Posterior cingulate gyrus (tissue), 11 donors: Measurements from ENCODE around the gene KIAA0586.
"Not testable (repeated sequence)": the region's sequence is repeated elsewhere in the genome, so short reads cannot be mapped to it uniquely, and the experiment has no call there.

Experiments used
- DNase-seq, 10 donors: peaks; one replicate each; pipeline versions ENCODE4 v3.0.0 to v3.0.0-alpha.2; 2020 to 2021; ENCODE audit warnings: mixed read lengths in 3 of 10
- intact Hi-C: fragments of 100-400 bp; cut with DNase I; formaldehyde crosslinking; loops from one replicate; pipeline ENCODE4 v1.15.1; 2023

The KIAA0586 gene

DNA sequence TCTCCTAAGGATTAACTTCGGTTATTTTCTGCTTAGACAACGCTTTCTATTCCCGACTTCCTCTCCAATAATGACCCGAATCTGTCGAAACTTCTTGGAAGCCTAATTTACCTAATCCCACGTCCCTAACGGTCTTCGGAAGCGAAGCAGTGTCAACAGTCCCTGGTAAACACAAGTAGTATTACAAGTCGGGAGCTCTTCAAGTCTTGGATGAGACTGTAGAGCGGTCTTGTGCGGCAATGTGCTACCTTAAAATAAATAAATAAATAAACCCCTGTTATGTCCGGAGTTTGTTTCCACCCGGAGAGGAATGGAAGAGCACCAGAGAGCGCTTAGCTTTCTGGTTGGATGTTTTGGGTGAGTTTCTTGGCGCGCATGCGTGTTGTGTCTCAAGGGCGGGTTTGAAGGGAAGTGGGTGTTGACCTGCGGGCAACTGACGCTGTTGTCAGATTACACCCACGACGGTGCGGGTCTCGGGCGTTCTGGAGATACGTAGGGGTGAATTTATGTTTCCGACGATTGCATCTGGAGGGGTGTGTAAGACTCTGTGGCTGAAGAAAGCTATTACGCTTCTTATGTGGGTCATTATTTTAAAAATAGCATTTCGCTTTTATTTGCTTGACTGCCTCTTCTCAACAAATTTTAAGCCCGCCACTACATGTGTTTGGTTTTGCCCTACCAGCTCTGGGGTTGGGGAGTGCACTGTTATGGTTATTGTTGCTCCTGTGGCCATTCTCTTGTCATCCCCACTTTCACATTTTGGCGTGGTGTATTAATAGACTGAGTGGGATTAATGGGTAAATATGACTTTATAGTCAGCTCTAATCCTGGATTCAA lies at the start of gene KIAA0586, which contains the start of gene TIMM9:
KIAA0586 (plus strand) TSS at position 439 of the 837 bp plus-strand sequence. CDS start 546 bp downstream, outside the sequence.
TIMM9 (minus strand) TSS at position 251 of the 837 bp plus-strand sequence. CDS start 15,586 bp downstream, outside the sequence.
- DNase-seq, result peak; percentile 85 to 98 (median 91)
- intact Hi-C loops, result loop anchor here (2.0 to 5.0 kb wide), 2 partner anchors 129 to 180 kb away; partner anchors contain the start of gene ARID4A

DNA sequence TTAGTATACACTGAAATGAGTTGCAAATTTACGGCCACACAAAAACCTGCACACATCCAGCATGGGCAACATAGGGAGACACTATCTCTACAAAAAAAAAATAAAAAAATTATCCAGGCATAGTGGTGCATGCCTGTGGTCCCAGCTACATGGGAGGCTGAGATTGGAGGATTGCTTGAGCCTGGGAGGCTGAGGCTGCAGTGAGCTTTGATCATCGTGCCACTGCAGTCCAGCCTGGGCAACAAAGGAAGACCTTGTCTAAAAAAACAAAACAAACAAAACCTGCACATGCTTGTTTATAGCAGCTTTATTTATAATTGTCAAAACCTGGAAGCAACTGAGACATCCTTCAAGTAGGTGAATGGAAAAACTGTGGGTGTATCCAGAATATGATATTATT lies 36.7 kb upstream of the KIAA0586 start:
- no peak for DNase-seq
- intact Hi-C loops, result no loop called here

DNA sequence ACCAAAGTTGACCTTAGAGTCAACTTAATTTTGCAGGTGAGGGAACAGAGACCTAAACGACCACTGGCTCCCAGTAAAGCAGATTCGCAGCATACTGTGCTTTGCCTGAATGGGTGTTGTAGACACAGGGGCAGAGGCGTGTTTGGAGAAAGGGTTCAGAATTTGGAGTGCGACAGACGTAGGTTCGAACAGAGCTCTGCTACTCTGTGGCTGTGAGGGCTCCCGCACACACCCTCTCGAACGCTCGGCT lies 32.0 kb upstream of the KIAA0586 start:
- no peak for DNase-seq
- intact Hi-C loops, result no loop called here

DNA sequence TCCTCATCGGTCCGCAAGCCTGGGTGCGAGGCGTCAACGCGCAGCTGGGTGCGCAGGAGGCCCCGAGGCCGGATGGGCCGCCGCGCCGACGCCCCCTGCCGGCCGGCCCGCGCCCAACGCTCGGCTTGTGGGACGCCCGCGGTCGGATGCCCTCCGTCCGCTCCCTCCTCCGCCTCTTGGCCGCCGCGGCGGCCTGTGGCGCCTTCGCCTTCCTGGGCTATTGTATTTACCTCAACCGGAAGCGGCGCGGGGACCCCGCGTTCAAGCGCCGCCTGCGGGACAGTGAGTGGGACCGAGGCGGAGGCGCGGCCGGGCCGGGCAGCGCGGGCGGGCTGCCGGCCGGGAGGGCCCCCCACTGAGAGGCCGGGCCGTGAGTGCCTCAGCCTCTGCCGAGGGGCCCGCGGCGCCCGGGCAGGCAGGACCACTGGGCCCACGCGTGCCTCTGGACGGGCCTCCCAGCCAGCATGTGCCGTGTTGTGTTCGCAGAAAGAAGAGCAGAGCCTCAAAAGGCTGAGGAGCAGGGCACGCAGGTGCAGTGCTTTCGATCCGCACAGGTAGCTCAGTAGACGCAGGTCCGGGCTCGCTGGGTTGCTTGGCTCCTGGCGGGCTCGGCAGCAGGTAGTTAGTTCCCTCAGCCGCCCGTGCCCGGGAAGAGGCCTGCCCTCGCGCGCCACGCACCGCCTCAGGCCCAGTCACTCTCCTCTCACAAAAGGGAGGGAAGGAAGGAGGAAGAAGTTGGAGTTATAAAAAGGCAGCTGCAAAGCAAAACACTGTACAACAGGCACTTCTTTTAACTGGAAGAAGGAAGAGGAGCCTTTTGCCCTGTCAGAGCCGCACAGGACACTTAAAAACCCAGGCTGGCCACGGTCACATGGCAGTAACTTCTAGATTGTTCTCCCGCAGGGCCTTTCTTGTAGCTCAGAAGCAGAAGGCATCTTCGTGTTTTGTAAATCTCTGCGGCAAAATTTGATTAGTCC lies 31.4 kb upstream of the KIAA0586 start, which contains the start of gene TOMM20L:
TOMM20L (plus strand) TSS at position 119 of the 977 bp plus-strand sequence; CDS start at position 147, 28 bp downstream.
- peak in 9 of 10 donors; percentile 17 to 89 (median 36) for DNase-seq
- intact Hi-C loops, result no loop called here

DNA sequence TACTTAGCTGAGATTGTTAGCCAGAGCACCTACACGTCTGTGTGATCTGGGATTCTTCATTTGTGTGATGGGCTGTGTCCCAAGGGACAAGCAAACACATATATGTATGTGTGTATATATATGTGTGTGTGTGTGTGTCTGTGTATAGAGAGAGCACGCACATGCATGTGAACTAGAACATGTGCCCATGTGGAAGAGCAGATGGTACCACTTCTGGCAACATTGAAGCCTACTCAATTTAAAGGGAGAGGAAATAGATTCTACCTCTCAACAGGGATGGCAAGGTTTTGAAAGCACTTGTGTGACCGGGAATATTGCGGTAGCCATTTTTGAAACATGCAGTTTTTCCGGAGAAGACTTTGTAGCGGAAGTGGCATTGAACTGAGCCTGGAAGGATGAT lies 30.4 kb upstream of the KIAA0586 start:
- intact Hi-C loops, result no loop called here
- DNase-seq, result no peak

DNA sequence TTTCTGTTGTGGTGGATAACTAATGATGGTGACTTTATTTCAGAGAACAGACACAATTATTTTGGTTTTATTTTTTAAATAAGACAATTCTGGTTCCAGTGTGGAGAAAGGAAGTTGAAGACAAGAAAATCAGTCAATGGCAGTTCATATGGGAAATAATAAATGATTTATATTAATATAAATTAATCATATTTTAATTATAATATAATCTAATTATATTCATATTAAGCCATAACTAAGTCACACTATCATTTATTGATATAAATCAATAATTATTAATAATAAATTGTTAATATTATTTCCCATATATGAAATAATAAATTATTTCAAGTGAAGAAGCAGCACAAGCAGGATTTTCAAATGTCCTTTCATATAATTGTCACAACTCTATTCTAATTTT lies 29.0 kb upstream of the KIAA0586 start:
- no peak for DNase-seq
- intact Hi-C loops, result no loop called here

DNA sequence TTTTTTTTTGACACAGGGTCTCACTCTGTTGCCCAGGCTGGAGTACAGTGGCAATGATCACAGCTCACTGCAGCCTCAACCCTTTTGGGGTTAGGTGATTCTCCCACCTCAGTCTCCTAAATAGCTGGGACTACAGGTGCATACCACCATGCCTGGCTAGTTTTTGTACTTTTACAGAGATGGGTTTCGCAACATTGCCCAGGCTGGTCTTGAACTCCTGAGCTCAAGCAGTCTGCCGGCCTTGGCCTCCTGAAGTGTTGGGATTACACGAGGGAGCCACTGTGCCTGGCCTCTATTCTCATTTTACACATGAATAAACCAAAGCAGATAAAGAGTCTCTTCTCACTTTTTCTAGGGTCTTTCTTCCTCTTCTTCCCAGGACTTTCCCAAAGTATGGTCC lies 28.6 kb upstream of the KIAA0586 start:
- no peak for DNase-seq
- intact Hi-C loops, result no loop called here

DNA sequence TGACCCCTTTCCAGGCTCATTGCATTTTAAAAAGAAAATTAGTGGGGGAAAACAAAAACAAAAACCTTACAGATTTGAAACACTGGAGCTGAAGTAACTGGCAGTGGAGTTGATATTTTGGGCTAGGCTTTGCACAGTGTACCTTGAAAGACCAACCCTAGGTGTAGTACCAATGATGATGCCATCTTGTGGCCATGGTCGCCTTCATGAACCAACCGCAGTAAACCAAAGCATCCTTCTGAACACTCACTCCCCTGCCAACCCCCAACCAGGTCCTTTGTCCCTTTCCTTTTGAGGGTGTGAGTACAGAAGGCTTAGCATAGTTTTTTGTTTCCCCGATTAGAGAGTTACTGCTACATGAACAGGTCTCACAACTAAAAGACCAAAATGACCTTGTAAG lies 25.9 kb upstream of the KIAA0586 start:
- DNase-seq, result no peak
- intact Hi-C loops, result no loop called here

DNA sequence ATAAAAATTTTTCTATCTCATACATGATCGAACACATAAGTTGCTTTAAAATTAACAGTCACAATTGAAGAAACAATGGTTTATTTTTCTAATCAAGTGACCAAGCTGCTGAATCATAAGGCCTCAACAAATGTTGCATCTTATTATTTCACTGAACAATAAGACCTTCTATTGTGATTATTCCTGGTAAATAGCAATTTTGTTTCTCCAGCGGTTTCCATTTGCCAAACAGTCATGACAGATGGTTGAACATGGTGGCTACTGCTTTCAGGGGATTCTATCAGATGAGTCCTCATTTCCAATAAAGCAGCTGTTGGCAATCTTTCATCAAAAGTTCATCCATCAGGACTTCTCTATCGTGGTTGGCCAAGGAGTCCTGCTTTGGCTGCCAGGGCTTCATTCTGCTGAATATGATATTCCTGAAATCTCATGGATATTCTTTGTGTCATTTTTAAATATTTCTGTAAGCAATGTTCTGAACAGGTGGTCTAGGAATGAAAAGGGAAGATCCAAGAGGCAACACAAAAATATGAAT lies 18.8 kb upstream of the KIAA0586 start:
- intact Hi-C loops, result no loop called here
- no peak for DNase-seq

DNA sequence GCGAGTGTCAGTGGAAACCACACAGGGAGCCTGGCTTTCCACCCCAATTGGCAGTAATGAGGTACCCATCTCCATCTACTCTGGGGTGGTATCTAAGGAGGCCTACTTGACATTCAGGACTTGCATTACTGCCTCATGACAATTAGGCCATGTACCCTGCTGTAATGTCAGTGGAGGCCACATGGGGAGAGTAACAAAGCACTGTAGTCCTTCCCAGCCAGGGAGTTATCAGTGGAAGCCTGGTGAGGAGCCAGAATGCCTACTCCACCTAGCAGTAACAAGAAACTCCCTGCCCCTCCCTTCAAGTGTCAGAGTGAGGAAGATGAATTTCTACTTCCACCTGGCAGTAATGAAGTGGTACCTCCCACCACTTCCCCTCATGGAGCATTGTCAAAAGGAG lies 12.7 kb upstream of the KIAA0586 start:
- no peak for DNase-seq
- intact Hi-C loops, result no loop called here

DNA sequence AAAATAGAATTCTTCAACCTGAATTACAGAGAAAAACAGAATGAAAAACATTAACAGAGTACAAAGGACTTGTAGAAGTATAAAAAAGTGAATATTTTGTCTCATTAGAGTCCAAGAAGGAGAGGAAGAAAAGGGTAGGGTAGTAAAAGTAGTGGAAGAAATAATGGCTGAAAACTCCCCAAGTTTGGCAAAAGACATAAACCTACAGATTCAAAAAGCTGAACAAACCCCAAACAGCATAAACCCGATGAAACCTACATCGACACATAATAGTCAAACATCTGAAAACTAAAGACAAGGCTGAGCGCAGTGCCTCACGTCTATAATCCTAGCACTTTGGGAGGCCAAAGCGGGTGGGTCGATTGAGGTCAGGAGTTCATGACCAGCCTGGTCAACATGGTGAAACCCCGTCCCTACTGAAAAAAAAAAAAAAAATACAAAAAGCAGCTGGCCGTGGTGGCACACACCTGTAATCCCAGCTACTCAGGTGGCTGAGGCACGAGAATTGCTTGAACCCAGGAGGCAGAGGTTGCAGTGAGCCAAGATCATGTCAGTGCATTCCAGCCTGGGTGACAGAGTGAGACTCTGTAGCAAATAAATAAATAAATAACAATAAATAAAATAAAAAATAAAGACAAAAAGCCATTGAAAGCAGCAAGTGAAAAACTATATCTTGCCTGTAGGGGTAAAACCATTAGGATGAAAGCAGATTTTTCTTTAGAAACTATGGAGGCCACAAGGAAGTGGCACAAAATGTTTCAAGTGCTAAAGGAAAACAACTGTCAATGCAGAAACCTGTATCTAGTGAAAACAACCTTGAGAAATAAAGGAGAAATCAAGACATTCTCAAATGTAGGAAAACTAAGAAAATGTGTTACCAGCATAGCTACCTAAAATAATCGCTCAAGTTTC lies 11.6 kb upstream of the KIAA0586 start:
- DNase-seq, result no peak

DNA sequence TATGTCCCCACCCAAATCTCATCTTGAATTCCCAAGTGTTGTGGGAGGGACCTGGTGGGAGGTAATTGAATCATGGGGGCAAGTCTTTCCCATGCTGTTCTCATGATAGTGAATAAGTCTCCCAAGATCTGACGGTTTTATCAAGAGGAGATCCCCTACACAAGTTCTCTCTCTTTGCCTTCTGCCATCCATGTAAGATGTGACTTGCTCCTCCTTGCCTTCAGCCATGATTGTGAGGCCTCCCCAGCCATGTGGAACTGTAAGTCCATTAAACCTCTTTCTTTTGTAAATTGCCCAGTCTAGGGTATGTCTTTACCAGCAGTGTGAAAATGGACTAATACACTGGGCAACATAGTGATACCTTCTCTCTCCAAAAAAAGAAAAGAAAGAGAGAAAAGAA lies 10.6 kb upstream of the KIAA0586 start:
- DNase-seq, intact Hi-C loops: not testable (repeated sequence)

More for the DNA sequence above, 11.6 kb upstream of the KIAA0586 start:
- intact Hi-C loops, result no loop called here

DNA sequence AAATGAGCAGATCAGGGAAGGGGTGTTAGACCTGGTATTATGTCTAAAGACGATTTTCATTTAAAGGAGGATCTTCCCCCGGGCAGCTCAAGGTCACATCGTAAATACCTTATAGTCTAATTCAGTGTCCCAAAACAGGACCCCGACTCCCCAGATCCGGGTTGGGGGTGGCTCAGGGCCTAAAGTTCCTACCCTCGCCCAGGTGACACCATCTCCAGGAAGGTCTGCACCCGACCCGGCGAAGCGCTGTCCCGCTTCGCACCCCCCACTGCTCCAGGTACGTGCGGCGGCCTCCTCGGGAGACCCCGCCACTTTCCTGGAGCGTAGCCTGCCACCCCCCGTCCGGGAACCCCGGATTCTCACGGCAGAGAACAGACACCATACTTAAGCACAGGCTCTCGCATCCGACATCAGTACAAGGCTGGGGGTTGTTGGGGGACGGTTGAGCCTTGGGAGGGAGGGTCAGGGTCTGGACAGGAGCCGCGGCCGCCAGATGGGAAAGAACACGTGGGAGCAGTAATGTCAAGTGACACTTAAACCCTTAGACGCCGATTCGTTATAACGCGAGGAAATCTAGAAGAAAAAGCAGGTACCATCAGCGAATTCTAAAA lies 744 bp upstream of the KIAA0586 start:
- intact Hi-C loops, result loop anchor here (2.0 to 5.0 kb wide), 2 partner anchors 128 to 179 kb away; partner anchors contain the start of gene ARID4A

DNA sequence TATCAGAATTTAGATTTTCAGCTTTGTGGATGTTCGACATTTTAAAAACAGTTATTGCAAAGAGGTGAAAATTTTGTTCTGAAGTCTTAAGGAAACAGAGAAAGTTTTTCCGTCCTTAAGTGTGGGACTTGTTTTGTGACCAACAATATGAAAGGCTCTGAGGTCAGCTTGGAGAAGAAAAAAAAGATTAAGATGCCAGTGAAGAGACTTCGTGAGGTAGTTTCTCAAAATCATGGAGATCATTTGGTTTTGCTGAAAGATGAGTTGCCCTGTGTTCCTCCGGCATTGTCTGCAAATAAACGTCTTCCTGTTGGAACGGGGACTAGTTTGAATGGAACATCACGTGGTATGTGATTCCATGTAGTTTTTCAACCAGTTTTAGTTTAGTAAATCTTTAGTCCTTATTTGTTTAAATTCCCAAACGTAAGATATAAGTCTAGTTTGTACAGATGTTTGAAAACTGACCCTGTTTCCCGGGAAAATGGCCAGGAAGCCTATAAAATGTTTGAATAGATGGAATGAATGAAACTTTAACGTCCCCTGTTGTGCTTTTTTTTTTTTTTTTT lies 682 bp downstream of the KIAA0586 start:
- DNase-seq, result no peak
- intact Hi-C loops, result loop anchor here (5.0 kb wide), 1 partner anchor 181 kb away; no protein-coding TSS in a partner anchor

More for the DNA sequence above, 744 bp upstream of the KIAA0586 start:
- DNase-seq, result peak; percentile 44 to 93 (median 64)

DNA sequence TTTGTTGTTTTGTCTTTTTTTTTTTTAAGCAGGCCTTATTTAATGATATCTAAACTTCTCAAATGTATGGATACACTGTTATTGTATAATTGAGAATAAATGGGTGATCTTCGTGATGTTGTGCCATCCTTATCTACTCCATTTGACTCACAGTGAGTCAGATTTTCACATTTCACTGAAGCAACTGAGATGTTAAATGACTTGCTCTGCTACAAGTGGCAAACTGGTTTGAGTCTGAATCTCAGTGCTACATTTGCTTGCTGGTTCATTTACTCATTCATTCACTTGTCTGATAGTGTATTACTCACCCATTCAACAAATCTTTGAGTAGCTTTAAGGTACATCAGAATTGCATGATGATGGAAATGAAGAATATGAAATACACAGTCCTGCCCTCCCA lies 2.6 kb downstream of the KIAA0586 start:
- no peak for DNase-seq
- intact Hi-C loops, result no loop called here

DNA sequence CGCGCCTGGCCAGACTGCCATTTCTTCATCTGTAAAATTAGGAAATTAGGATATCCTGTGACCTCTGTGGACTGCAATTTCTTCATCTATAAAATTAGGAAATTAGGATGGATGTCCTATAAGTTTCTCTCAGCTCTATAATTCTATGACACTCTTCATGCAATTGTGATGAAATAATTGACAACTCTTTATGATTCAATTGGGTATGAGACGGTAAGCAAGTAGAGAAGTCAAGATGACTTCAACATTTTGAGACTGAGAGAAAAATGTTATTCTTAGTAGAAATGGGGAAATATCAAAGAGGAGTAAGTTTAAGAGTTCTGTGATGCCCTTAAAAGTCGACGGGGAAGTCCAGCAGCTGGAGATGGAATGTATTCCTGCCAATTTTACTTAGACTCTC lies 12.0 kb downstream of the KIAA0586 start:
- intact Hi-C loops, result no loop called here
- DNase-seq, result no peak

DNA sequence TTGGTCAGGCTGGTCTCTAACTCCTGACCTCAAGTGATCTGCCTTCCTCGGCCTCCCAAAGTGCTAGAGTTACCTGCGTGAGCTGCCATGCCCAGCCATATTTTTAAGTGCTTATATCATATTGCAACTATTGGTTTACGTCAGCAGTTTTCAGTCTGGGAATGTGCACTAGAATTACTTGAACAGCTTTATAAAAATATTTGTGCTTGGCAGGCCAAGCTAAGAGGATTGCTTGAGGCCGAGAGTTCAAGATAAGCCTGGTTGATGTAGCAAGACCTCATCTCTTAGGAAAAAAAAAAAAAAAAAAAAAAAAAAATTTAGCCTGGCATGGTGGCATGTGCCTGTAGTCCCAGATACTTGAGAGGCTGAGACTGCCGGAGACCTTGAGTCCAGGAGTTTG lies 17.1 kb downstream of the KIAA0586 start:
- intact Hi-C loops, result no loop called here
- DNase-seq, result no peak

DNA sequence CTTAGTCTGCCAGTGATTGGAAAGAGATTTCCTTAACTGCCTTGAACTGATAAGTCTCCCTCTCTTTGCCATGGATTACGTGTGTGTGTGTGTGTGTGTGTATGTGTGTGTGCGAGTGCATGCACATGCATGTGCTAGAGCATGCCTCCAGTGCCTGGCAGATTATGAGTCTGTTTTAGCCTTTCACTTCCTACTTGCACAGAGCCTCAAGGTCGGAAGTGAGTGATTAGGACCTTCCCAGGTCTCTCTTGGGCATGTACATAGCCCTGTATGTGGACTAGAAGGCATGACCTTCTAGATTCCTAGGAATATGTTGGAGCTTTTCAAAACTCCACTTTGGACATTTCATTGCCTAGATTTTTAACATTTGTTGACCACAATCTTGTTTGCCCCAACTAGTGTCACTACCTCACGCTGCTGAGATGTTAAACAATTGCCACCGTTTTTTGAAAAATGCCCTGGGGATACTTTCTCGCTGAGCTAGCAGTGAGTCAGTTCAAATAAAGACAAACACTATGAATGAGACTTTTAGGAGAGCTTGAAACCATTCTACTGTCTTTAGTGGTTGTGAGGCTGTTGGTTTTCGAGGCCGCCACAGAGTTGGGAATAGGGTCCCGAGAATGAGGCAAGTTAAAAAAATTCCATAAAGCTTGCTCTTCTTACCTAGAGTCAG lies 28.2 kb downstream of the KIAA0586 start:
- no peak for DNase-seq
- intact Hi-C loops, result no loop called here
